Measurements from ENCODE around the gene P2RY6.

DNA sequence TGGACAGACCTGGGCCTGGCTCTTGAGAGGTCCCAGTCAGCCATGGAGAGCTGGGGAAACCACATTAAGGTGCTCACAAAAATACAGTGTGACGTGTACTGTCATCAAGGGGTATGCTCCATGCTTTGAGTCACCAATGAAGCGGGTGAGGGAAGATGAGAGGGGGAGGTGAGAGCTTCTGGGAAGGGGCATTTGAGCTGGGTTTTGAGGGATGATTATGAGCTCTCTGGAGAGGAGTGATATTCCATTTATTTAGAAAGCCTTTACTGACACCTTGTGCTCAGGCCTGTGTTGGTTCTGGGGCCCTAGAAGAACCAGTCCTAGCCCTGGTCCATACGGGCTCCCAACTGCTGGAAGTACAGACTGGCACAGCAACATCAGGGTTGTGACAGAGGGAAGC lies 25.6 kb downstream of the P2RY6 start:
- TF ChIP-seq, protein P1, sequence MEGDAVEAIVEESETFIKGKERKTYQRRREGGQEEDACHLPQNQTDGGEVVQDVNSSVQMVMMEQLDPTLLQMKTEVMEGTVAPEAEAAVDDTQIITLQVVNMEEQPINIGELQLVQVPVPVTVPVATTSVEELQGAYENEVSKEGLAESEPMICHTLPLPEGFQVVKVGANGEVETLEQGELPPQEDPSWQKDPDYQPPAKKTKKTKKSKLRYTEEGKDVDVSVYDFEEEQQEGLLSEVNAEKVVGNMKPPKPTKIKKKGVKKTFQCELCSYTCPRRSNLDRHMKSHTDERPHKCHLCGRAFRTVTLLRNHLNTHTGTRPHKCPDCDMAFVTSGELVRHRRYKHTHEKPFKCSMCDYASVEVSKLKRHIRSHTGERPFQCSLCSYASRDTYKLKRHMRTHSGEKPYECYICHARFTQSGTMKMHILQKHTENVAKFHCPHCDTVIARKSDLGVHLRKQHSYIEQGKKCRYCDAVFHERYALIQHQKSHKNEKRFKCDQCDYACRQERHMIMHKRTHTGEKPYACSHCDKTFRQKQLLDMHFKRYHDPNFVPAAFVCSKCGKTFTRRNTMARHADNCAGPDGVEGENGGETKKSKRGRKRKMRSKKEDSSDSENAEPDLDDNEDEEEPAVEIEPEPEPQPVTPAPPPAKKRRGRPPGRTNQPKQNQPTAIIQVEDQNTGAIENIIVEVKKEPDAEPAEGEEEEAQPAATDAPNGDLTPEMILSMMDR (IDR thresholded peaks at IDR 0.05), result no peak
- TF ChIP-seq POLR2AphosphoS5 (IDR thresholded peaks at IDR 0.05) (no peak), EP300 (IDR thresholded peaks at IDR 0.05) (no peak), POLR2A (IDR thresholded peaks at IDR 0.05) (no peak)

All from stomach (tissue), 4 donors.